ENCODE results near the gene FAT3. TPM values are rescaled to one million over a fixed set of nuclear protein-coding genes. Genes with fewer than 3 reads are reported as not detected.

The FAT3 gene
- polyA plus RNA-seq, 1 donor (not counting 4 experiments of a cell fraction or from before 2014, with no cell fraction given), result 0.69 TPM

- Histone ChIP-seq H3K27me3 (ENCODE audit: control insufficient read depth, extremely low read depth, insufficient read depth, low read length) (no peaks in the 10 kb centered on the region), H3K9me1 (ENCODE audit: control insufficient read depth, extremely low read depth, insufficient read depth, low read length) (no peaks in the 10 kb centered on the region), H3K27ac (ENCODE audit: control insufficient read depth, insufficient read depth, low read length) (no peak overlapping the region), H3K4me2 (ENCODE audit: control insufficient read depth, extremely low read depth, insufficient read depth, low read depth, low read length) (no peak overlapping the region), H3K79me2 (ENCODE audit: control insufficient read depth, insufficient read depth, low read length) (no peaks in the 10 kb centered on the region), H3K9me3 (ENCODE audit: control insufficient read depth, low read depth, low read length) (no peaks in the 10 kb centered on the region), H3K36me3 (ENCODE audit: control insufficient read depth in 2 of 2, extremely low read depth in 1 of 2, insufficient read depth in 2 of 2, low read length in 2 of 2) (no peaks in the 10 kb centered on the region), H2AFZ (ENCODE audit: control insufficient read depth, low read length) (no peak overlapping the region), H3K4me3 (ENCODE audit: control insufficient read depth in 2 of 3, extremely low read depth in 1 of 3, insufficient read depth in 2 of 3, low read depth in 1 of 3, low read length in 3 of 3) (no peak overlapping the region), H4K20me1 (ENCODE audit: control insufficient read depth, extremely low read depth, insufficient read depth, low read length) (no peaks in the 10 kb centered on the region), H3K9ac (ENCODE audit: control insufficient read depth, extremely low read depth, insufficient read depth, low read length) (no peak overlapping the region), H3K4me1 (ENCODE audit: control insufficient read depth, extremely low read depth, insufficient read depth, low read length) (peaks cover 8% of the 10 kb centered on the region)
- no peak for TF ChIP-seq EZH2 (IDR thresholded peaks at IDR 0.05; ENCODE audit: low read length)
- TF ChIP-seq CTCF (optimal IDR thresholded peaks at IDR 0.05 in 1 of 3, IDR thresholded peaks at IDR 0.05 in 1 of 3, conservative IDR thresholded peaks at IDR 0.05 in 1 of 3; ENCODE audit: extremely low read depth in 1 of 3, insufficient read depth in 2 of 3, low read length in 3 of 3), result no peak
- dilution Hi-C loops (cut with MboI; ENCODE audit: extremely low pct_ligation_motif_present, low sequenced_read_pairs), result no loop called here
- DNase-seq (ENCODE audit: low read depth, low spot score) (no peak), FAIRE-seq (no peak)
These were observed 43.4 kb downstream of the FAT3 start for GRCh38 chr11:92267968-92268367.

GRCh38 chr11:92268546-92268945, 43.9 kb downstream of the FAT3 start:
- DNase-seq (ENCODE audit: low read depth, low spot score) (no peak), FAIRE-seq (no peak)
- no peaks in the 10 kb centered on the region for H3K27me3 ChIP-seq (ENCODE audit: control insufficient read depth, extremely low read depth, insufficient read depth, low read length)
- no peak overlapping the region for H3K9ac ChIP-seq (ENCODE audit: control insufficient read depth, extremely low read depth, insufficient read depth, low read length)
- dilution Hi-C loops (cut with MboI; ENCODE audit: extremely low pct_ligation_motif_present, low sequenced_read_pairs), result no loop called here
- H2AFZ ChIP-seq (ENCODE audit: control insufficient read depth, low read length), result no peak overlapping the region
- peaks cover 8% of the 10 kb centered on the region for H3K4me1 ChIP-seq (ENCODE audit: control insufficient read depth, extremely low read depth, insufficient read depth, low read length)
- no peak overlapping the region for H3K27ac ChIP-seq (ENCODE audit: control insufficient read depth, insufficient read depth, low read length)
- H3K9me3 ChIP-seq (ENCODE audit: control insufficient read depth, low read depth, low read length), result no peaks in the 10 kb centered on the region
- no peak overlapping the region for H3K4me2 ChIP-seq (ENCODE audit: control insufficient read depth, extremely low read depth, insufficient read depth, low read depth, low read length)
- H4K20me1 ChIP-seq (ENCODE audit: control insufficient read depth, extremely low read depth, insufficient read depth, low read length), result no peaks in the 10 kb centered on the region
- H3K36me3 ChIP-seq (ENCODE audit: control insufficient read depth in 2 of 2, extremely low read depth in 1 of 2, insufficient read depth in 2 of 2, low read length in 2 of 2), result no peaks in the 10 kb centered on the region
- no peaks in the 10 kb centered on the region for H3K9me1 ChIP-seq (ENCODE audit: control insufficient read depth, extremely low read depth, insufficient read depth, low read length)
- no peaks in the 10 kb centered on the region for H3K79me2 ChIP-seq (ENCODE audit: control insufficient read depth, insufficient read depth, low read length)
- no peak for TF ChIP-seq EZH2 (IDR thresholded peaks at IDR 0.05; ENCODE audit: low read length)
- no peak for TF ChIP-seq CTCF (optimal IDR thresholded peaks at IDR 0.05 in 1 of 3, IDR thresholded peaks at IDR 0.05 in 1 of 3, conservative IDR thresholded peaks at IDR 0.05 in 1 of 3; ENCODE audit: extremely low read depth in 1 of 3, insufficient read depth in 2 of 3, low read length in 3 of 3)
- no peak overlapping the region for H3K4me3 ChIP-seq (ENCODE audit: control insufficient read depth in 2 of 3, extremely low read depth in 1 of 3, insufficient read depth in 2 of 3, low read depth in 1 of 3, low read length in 3 of 3)
